Endothelial cell of umbilical vein (primary cell): Measurements from ENCODE around the gene B3GALT6. TPM values are rescaled to one million over a fixed set of nuclear protein-coding genes. Genes with fewer than 3 reads are reported as not detected.

Experiments
- BruUV-seq: library from RNA; stranded (reverse); fragments of 400-500 nt; replicated peaks from 2 replicates; lab custom pipeline; 2021; lab: Mats Ljungman, UMichigan
- CTCF ChIA-PET: fragments of 300-600, 350-600 bp; sonication (Branson Sonifier 250); formaldehyde crosslinking; loops from one replicate; lab custom pipeline; 2021; ENCODE audit warnings: antibody characterized with exemption, inconsistent platforms; lab: Charles Lee
- POLR2A ChIA-PET: fragments of 300-600, 350-600 bp; sonication (Branson Sonifier 250); formaldehyde crosslinking; loops from one replicate; lab custom pipeline; 2021; ENCODE audit warnings: antibody characterized with exemption, inconsistent platforms; lab: Charles Lee
- DNase-seq: peaks from one replicate; pipeline ENCODE4 v3.0.0-alpha.2; 2011; ENCODE audit warnings: low read depth, low spot score
- FAIRE-seq: peaks from 2 replicates; lab custom pipeline; 2011; peaks lifted over from hg19 to GRCh38; lab: Jason Lieb, UNC
- H2AFZ ChIP-seq: 2 replicates; pipeline ENCODE4 v1.6.0; 2012; ENCODE audit warnings: low read depth, low read length, control low read depth, inconsistent platforms
- H3K27ac ChIP-seq: 2 replicates; pipeline ENCODE4 v1.5.1; 2011; ENCODE audit warnings: low read depth, mild to moderate bottlenecking, control low read depth, low read length, moderate library complexity; ENCODE audit not compliant: insufficient read depth
- H3K27me3 ChIP-seq, 2 experiments: 2 replicates each; pipeline versions ENCODE4 v1.6.0 to v1.6.1; 2011; ENCODE audit warnings: low read length in 2 of 2, mixed read lengths in 1 of 2; ENCODE audit not compliant: control insufficient read depth in 2 of 2, insufficient read depth in 2 of 2
- H3K36me3 ChIP-seq, 2 experiments: 2 replicates in 1 of 2; 3 replicates in 1 of 2; pipeline ENCODE4 v1.5.1; 2011; ENCODE audit warnings: low read length in 2 of 2, mild to moderate bottlenecking in 1 of 2, moderate library complexity in 1 of 2; ENCODE audit not compliant: control insufficient read depth in 2 of 2, insufficient read depth in 2 of 2; ENCODE audit errors: extremely low read depth in 1 of 2
- H3K4me1 ChIP-seq: 3 replicates; pipeline ENCODE4 v1.5.1; 2011; ENCODE audit warnings: mild to moderate bottlenecking, low read length; ENCODE audit not compliant: control insufficient read depth, insufficient read depth; ENCODE audit errors: extremely low read depth
- H3K4me2 ChIP-seq: 2 replicates; pipeline ENCODE4 v1.6.1; 2011; ENCODE audit warnings: low read length, control low read depth, mixed read lengths; ENCODE audit not compliant: insufficient read depth
- H3K4me3 ChIP-seq, 3 experiments: fragments of 200-600 bp in 1 of 3; sonication (generic), shearing (Covaris generic) in 1 of 3; replicated peaks in 1 of 3; 2 replicates each; pipeline ENCODE4 v1.5.1; 2011 to 2016; ENCODE audit warnings: control low read depth in 3 of 3, low read length in 3 of 3, mild to moderate bottlenecking in 2 of 3, inconsistent platforms in 1 of 3, low read depth in 1 of 3, moderate library complexity in 1 of 3; ENCODE audit not compliant: insufficient read depth in 1 of 3
- H3K79me2 ChIP-seq: 2 replicates; pipeline ENCODE4 v1.6.0; 2012; ENCODE audit warnings: low read length, inconsistent platforms; ENCODE audit not compliant: control insufficient read depth, insufficient read depth
- H3K9ac ChIP-seq: replicated peaks from 2 replicates; pipeline ENCODE3; 2011; ENCODE audit warnings: low read length, control low read depth; ENCODE audit not compliant: insufficient read depth; ENCODE audit errors: extremely low read depth
- H3K9me1 ChIP-seq: replicated peaks from 3 replicates; pipeline ENCODE4 v1.6.0; 2011; ENCODE audit warnings: mild to moderate bottlenecking, low read length; ENCODE audit not compliant: control insufficient read depth, insufficient read depth; ENCODE audit errors: extremely low read depth
- H3K9me3 ChIP-seq: replicated peaks from 2 replicates; pipeline ENCODE4 v1.5.1; 2012; ENCODE audit warnings: low read length, inconsistent platforms; ENCODE audit not compliant: control insufficient read depth, insufficient read depth
- H4K20me1 ChIP-seq: replicated peaks from 2 replicates; pipeline ENCODE3; 2011; ENCODE audit warnings: mild to moderate bottlenecking, low read length; ENCODE audit not compliant: control insufficient read depth, insufficient read depth; ENCODE audit errors: extremely low read depth
- EZH2 ChIP-seq: IDR thresholded peaks from 2 replicates; pipeline ENCODE4 v1.6.1; 2012; ENCODE audit warnings: borderline replicate concordance, low read depth, mild to moderate bottlenecking, moderate library complexity, low read length, inconsistent platforms; ENCODE audit not compliant: severe bottlenecking
- FOS ChIP-seq: IDR thresholded peaks from 2 replicates; pipeline ENCODE4 v1.6.1; 2011; ENCODE audit warnings: mild to moderate bottlenecking, low read length, moderate library complexity, borderline replicate concordance; ENCODE audit not compliant: insufficient read depth
- GATA2 ChIP-seq: IDR thresholded peaks from 2 replicates; pipeline ENCODE4 v1.7.0; 2011; ENCODE audit warnings: low read depth, mild to moderate bottlenecking, moderate library complexity, mixed read lengths, low read length; ENCODE audit not compliant: insufficient read length, insufficient read depth
- JUN ChIP-seq: IDR thresholded peaks from 2 replicates; pipeline ENCODE4 v1.6.1; 2011; ENCODE audit warnings: borderline replicate concordance, low read depth; ENCODE audit not compliant: insufficient read length, insufficient read depth
- MYC ChIP-seq: IDR thresholded peaks from one replicate; pipeline ENCODE4 v1.6.1; 2011; ENCODE audit warnings: mild to moderate bottlenecking, low read depth, low read length
- POLR2A ChIP-seq: IDR thresholded peaks from 2 replicates; pipeline ENCODE4 v1.6.1; 2012; ENCODE audit warnings: low read depth, mild to moderate bottlenecking, control low read depth, low read length
- POLR2AphosphoS5 ChIP-seq: IDR thresholded peaks from 2 replicates; pipeline ENCODE4 v1.6.1; 2012; ENCODE audit warnings: low read depth, mild to moderate bottlenecking, control low read depth, low read length, moderate library complexity; ENCODE audit not compliant: insufficient read depth
- dilution Hi-C: fragments of 300-500 bp; cut with MboI; formaldehyde crosslinking; loops from one replicate; pipeline ENCODE4 v1.15.0; 2019; ENCODE audit warnings: low sequenced_read_pairs; ENCODE audit not compliant: extremely low pct_ligation_motif_present
- intact Hi-C: fragments of 100-400 bp; cut with micrococcal nuclease; formaldehyde crosslinking; loops from one replicate; pipeline ENCODE4 v1.10.0; 2022
- polyA plus RNA-seq, 4 experiments: library from polyadenylated mRNA; depleted of rRNA in 3 of 4; stranded (reverse) in 3 of 4; unstranded in 1 of 4; fragments of >200 nt; gene quantifications; 2 replicates each; pipeline versions ENCODE4 v1.2.1 to v1.2.3, GENCODE V29; 2011 to 2012; ENCODE audit warnings: missing spikeins in 1 of 4
- total RNA-seq: library from RNA; stranded (reverse); gene quantifications from 2 replicates; pipeline ENCODE4 v1.2.3, GENCODE V29; 2021
- TF ChIP-seq, protein P1 (sequence below): IDR thresholded peaks from 2 replicates; pipeline ENCODE4 v1.6.1; 2011; ENCODE audit not compliant: insufficient read depth, insufficient read length
- TF ChIP-seq, protein P2 (sequence below), 2 donors: IDR thresholded peaks; 1 replicate in 1 of 2; 2 replicates in 1 of 2; pipeline ENCODE4 v1.5.1; 2011; ENCODE audit warnings: low read length in 2 of 2, mild to moderate bottlenecking in 2 of 2, moderate library complexity in 2 of 2, control low read depth in 1 of 2, inconsistent platforms in 1 of 2, low read depth in 1 of 2; ENCODE audit not compliant: insufficient read depth in 1 of 2; ENCODE audit errors: extremely low read depth in 1 of 2

Gene B3GALT6
- total and polyA plus RNA-seq, 2 donors (not counting 3 experiments of a cell fraction or from before 2014, with no cell fraction given): 24.6 to 34.1 TPM

DNA sequence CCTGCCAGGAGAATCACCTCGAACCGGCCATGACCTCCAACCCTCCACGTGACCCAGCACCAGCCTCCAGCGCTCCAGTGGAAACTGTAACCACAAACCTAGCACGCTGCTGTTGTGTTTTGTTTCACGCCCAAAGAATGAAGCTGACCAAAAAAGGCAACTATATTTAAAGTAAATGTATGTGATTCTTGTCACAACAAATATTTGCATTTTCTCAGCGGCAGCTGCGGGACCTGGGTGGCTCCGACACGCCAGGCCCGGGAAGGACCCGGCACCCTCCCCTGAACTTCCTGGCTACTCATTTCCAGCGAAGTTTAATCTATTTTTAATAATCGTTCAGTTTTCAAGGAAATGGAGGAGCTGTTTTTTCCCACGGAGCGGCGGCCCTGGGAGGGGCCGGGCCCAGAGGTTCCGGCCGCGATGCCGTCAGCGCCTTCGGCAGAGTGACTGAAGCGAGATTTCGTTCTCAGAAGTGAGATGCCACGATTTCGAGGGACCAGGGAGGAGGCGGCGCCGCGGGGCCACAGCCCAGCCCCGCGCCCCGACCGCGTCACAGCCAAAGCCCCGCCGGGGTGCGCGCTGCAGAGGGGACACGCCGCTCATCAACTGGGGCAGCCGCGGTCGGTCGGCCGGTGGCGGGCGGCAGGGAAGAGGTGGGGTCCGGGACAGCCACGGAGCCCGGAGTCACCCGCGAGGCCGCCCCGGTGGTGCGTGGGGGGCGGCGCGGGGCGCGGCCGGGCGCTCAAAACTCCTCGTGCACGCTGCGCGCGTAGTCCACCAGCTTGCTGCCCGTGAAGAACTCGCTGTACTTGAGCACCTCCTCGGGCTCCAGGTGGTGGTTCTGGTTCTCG, 15.0 kb upstream of the B3GALT6 start:
- Histone ChIP-seq H3K27ac (no peak overlapping the region), H3K4me3 (no peak overlapping the region), H3K4me1 (no peaks in the 10 kb centered on the region), H4K20me1 (no peaks in the 10 kb centered on the region), H3K4me2 (no peak overlapping the region), H2AFZ (no peak overlapping the region), H3K9ac (no peak overlapping the region), H3K79me2 (no peaks in the 10 kb centered on the region), H3K27me3 (no peaks in the 10 kb centered on the region), H3K9me1 (no peaks in the 10 kb centered on the region), H3K36me3 (peaks cover 2 to 20% of the 10 kb centered on the region in 2 experiments), H3K9me3 (no peaks in the 10 kb centered on the region)
- intact Hi-C loops: no loop called here
- TF ChIP-seq GATA2 (no peak), MYC (no peak), POLR2A (no peak), FOS (no peak), EZH2 (no peak), JUN (no peak), POLR2AphosphoS5 (no peak)
- TF ChIP-seq, protein P1, sequence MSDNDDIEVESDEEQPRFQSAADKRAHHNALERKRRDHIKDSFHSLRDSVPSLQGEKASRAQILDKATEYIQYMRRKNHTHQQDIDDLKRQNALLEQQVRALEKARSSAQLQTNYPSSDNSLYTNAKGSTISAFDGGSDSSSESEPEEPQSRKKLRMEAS: no peak
- TF ChIP-seq, protein P2, sequence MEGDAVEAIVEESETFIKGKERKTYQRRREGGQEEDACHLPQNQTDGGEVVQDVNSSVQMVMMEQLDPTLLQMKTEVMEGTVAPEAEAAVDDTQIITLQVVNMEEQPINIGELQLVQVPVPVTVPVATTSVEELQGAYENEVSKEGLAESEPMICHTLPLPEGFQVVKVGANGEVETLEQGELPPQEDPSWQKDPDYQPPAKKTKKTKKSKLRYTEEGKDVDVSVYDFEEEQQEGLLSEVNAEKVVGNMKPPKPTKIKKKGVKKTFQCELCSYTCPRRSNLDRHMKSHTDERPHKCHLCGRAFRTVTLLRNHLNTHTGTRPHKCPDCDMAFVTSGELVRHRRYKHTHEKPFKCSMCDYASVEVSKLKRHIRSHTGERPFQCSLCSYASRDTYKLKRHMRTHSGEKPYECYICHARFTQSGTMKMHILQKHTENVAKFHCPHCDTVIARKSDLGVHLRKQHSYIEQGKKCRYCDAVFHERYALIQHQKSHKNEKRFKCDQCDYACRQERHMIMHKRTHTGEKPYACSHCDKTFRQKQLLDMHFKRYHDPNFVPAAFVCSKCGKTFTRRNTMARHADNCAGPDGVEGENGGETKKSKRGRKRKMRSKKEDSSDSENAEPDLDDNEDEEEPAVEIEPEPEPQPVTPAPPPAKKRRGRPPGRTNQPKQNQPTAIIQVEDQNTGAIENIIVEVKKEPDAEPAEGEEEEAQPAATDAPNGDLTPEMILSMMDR (IDR thresholded peaks at IDR 0.05; ENCODE audit: extremely low read depth in 1 of 2, insufficient read depth in 1 of 2, low read depth in 1 of 2, low read length in 2 of 2): no peak
- CTCF ChIA-PET: interaction anchor here (2.1 kb wide), 1 partner anchor 94 kb away, joined by 6 read pairs; no protein-coding TSS in a partner anchor
- dilution Hi-C loops: no loop called here
- TSS peak; percentile 87 for BruUV-seq
- POLR2A ChIA-PET: no interaction called here
- FAIRE-seq (no peak), DNase-seq (no peak)
